ENCODE measurements around the gene DDR2. TPM values are rescaled to one million over a fixed set of nuclear protein-coding genes. Genes with fewer than 3 reads are reported as not detected.
"Not testable (repeated sequence)": the region's sequence is repeated elsewhere in the genome, so short reads cannot be mapped to it uniquely, and the experiment has no call there.

Gene DDR2
- 4.4 TPM for total RNA-seq (ENCODE audit: unreplicated experiment)
- long read RNA-seq, partial matches to known transcripts = 0 of 1 reads
- long read RNA-seq, other reads (novel, unspliced or antisense) = 1 of 1 reads

- H3K4me3 Mint-ChIP-seq (ENCODE audit: unreplicated experiment) = peak within 1 kb of the TSS; percentile 25
- no peaks in the 10 kb centered on the region for H3K36me3 Mint-ChIP-seq (ENCODE audit: unreplicated experiment)
- peaks cover 1% of the 10 kb centered on the region for H3K9me3 Mint-ChIP-seq (ENCODE audit: unreplicated experiment)
- peaks cover 15% of the 10 kb centered on the region for H3K4me1 Mint-ChIP-seq (ENCODE audit: low read depth, unreplicated experiment)
- H3K27ac Mint-ChIP-seq (ENCODE audit: unreplicated experiment) = peak within 1 kb of the TSS; percentile 67
- no peaks in the 10 kb centered on the region for H3K27me3 Mint-ChIP-seq (ENCODE audit: unreplicated experiment)
- TF ChIP-seq CTCF (IDR thresholded peaks at IDR 0.05; ENCODE audit: partially characterized antibody, unreplicated experiment) = no peak
- DNase-seq = no peak
Measured at GRCh38 chr1:162632217-162632666, at the start of gene DDR2. Gene DDR2 (plus strand): TSS chr1:162632464. CDS start chr1:162719064, 86,600 bp downstream.

DNA sequence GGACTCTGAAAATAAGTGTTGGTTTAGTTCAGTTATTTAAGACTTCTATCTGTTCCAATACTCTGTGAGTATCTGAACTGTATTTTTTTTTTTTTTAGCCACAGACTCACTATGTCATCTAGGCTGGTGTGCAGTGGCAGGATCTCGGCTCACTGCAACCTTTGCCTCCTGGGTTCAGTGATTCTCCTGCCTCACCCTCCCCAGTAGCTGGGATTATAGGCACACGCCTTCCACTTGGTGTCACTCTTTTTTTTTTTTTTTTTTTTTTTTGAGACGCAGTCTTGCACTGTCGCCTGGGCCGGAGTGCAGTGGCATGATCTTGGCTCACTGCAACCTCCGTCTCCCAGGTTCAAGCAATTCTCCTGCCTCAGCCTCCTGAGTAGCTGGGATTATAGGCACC is 49.4 kb upstream of the DDR2 start:
- DNase-seq; H3K4me1 Mint-ChIP-seq (ENCODE audit: low read depth, unreplicated experiment); H3K27ac Mint-ChIP-seq (ENCODE audit: unreplicated experiment); H3K27me3 Mint-ChIP-seq (ENCODE audit: unreplicated experiment); H3K9me3 Mint-ChIP-seq (ENCODE audit: unreplicated experiment); H3K36me3 Mint-ChIP-seq (ENCODE audit: unreplicated experiment); H3K4me3 Mint-ChIP-seq (ENCODE audit: unreplicated experiment): not testable (repeated sequence)

GRCh38 chr1:162585101-162585500 is 47.2 kb upstream of the DDR2 start:
- DNase-seq; H3K36me3 Mint-ChIP-seq (ENCODE audit: unreplicated experiment); H3K4me1 Mint-ChIP-seq (ENCODE audit: low read depth, unreplicated experiment); H3K27me3 Mint-ChIP-seq (ENCODE audit: unreplicated experiment); H3K4me3 Mint-ChIP-seq (ENCODE audit: unreplicated experiment); H3K9me3 Mint-ChIP-seq (ENCODE audit: unreplicated experiment); H3K27ac Mint-ChIP-seq (ENCODE audit: unreplicated experiment): not testable (repeated sequence)

DNA sequence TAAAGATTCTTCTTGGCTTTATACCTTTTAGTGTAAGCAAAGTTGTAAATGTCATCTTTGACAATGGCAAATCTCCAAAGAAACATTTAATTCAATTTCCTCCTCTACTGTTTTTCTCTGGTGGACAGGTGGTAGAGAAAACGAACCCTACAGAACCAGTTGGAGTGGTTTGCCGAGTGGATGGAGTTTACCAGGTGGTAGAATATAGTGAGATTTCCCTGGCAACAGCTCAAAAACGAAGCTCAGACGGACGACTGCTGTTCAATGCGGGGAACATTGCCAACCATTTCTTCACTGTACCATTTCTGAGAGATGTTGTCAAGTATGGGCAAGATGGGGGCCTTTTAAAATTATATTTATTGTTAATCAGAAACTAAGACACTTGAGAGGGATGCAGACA is 44.9 kb upstream of the DDR2 start:
- no peak for DNase-seq
- no peak for TF ChIP-seq CTCF (IDR thresholded peaks at IDR 0.05; ENCODE audit: partially characterized antibody, unreplicated experiment)
- no peaks in the 10 kb centered on the region for H3K27me3 Mint-ChIP-seq (ENCODE audit: unreplicated experiment)
- H3K27ac Mint-ChIP-seq (ENCODE audit: unreplicated experiment) = no peak overlapping the region
- H3K36me3 Mint-ChIP-seq (ENCODE audit: unreplicated experiment) = no peaks in the 10 kb centered on the region
- no peak overlapping the region for H3K4me3 Mint-ChIP-seq (ENCODE audit: unreplicated experiment)
- no peaks in the 10 kb centered on the region for H3K9me3 Mint-ChIP-seq (ENCODE audit: unreplicated experiment)
- no peaks in the 10 kb centered on the region for H3K4me1 Mint-ChIP-seq (ENCODE audit: low read depth, unreplicated experiment)

- Mint-ChIP-seq H3K36me3 (ENCODE audit: unreplicated experiment) (no peaks in the 10 kb centered on the region), H3K4me3 (ENCODE audit: unreplicated experiment) (no peak overlapping the region), H3K27ac (ENCODE audit: unreplicated experiment) (no peak overlapping the region), H3K9me3 (ENCODE audit: unreplicated experiment) (no peaks in the 10 kb centered on the region), H3K4me1 (ENCODE audit: low read depth, unreplicated experiment) (no peaks in the 10 kb centered on the region), H3K27me3 (ENCODE audit: unreplicated experiment) (no peaks in the 10 kb centered on the region)
- no peak for TF ChIP-seq CTCF (IDR thresholded peaks at IDR 0.05; ENCODE audit: partially characterized antibody, unreplicated experiment)
- DNase-seq = no peak
Measured at GRCh38 chr1:162587761-162588260, 44.5 kb upstream of the DDR2 start.

DNA sequence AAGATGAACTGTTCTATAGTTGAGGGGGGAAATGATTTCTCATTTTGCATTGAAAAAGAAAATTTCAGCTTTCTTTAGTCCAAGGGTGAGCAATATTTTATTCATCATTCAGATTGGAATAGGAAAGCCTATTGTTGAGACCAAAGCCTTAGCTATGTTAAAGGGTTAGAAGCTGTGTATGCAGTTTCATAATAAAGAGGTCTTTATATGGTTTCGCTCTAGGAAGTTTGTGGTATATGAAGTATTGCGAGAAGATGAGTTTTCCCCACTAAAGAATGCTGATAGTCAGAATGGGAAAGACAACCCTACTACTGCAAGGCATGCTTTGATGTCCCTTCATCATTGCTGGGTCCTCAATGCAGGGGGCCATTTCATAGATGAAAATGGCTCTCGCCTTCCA is 42.2 kb upstream of the DDR2 start:
- DNase-seq = no peak
- Mint-ChIP-seq H3K27me3 (ENCODE audit: unreplicated experiment) (no peaks in the 10 kb centered on the region), H3K27ac (ENCODE audit: unreplicated experiment) (no peak overlapping the region), H3K9me3 (ENCODE audit: unreplicated experiment) (no peaks in the 10 kb centered on the region), H3K4me3 (ENCODE audit: unreplicated experiment) (no peak overlapping the region), H3K4me1 (ENCODE audit: low read depth, unreplicated experiment) (no peaks in the 10 kb centered on the region), H3K36me3 (ENCODE audit: unreplicated experiment) (no peaks in the 10 kb centered on the region)
- no peak for TF ChIP-seq CTCF (IDR thresholded peaks at IDR 0.05; ENCODE audit: partially characterized antibody, unreplicated experiment)
